Smooth muscle cell (in vitro differentiated cells): Measurements from ENCODE around the gene VCAN. TPM values are rescaled to one million over a fixed set of nuclear protein-coding genes. Genes with fewer than 3 reads are reported as not detected.
A peak's percentile ranks its signal among the peaks of the same experiment; 100 is the strongest.

Experiments used
- DNase-seq: peaks from one replicate; lab custom pipeline; 2025; ENCODE audit not compliant: unreplicated experiment; lab: John Stamatoyannopoulos, UW
- H2AFZ ChIP-seq: fragments of 200-600 bp; sonication (generic); 2 replicates; pipeline ENCODE4 v1.6.0; 2016; ENCODE audit warnings: antibody characterized with exemption, low read depth, mild to moderate bottlenecking
- H3F3A ChIP-seq: fragments of 200-600 bp; sonication (generic); 2 replicates; pipeline ENCODE4 v1.6.0; 2017; ENCODE audit warnings: antibody characterized with exemption, low read depth
- H3K27ac ChIP-seq: fragments of 200-600 bp; sonication (generic); 2 replicates; pipeline ENCODE4 v1.5.1; 2016; ENCODE audit warnings: low read depth, mild to moderate bottlenecking
- H3K27me3 ChIP-seq: fragments of 200-600 bp; sonication (generic); 2 replicates; pipeline ENCODE4 v1.6.1; 2016; ENCODE audit warnings: low read depth, mild to moderate bottlenecking
- H3K36me3 ChIP-seq: fragments of 200-600 bp; sonication (generic); 2 replicates; pipeline ENCODE4 v1.5.1; 2016; ENCODE audit warnings: low read depth
- H3K4me1 ChIP-seq: fragments of 200-600 bp; sonication (generic); 2 replicates; pipeline ENCODE4 v1.5.1; 2016; ENCODE audit warnings: low read depth
- H3K4me2 ChIP-seq: fragments of 200-600 bp; sonication (generic); 2 replicates; pipeline ENCODE4 v1.6.0; 2016; ENCODE audit warnings: mild to moderate bottlenecking
- H3K4me3 ChIP-seq: fragments of 200-600 bp; sonication (generic); 2 replicates; pipeline ENCODE4 v1.5.1; 2016; ENCODE audit warnings: mild to moderate bottlenecking
- H3K79me2 ChIP-seq: fragments of 200-600 bp; sonication (generic); 2 replicates; pipeline ENCODE4 v1.6.0; 2016; ENCODE audit warnings: low read depth, mild to moderate bottlenecking
- H3K9ac ChIP-seq: fragments of 200-600 bp; sonication (generic); 2 replicates; pipeline ENCODE4 v1.6.0; 2016; ENCODE audit warnings: low read depth
- H3K9me3 ChIP-seq: fragments of 200-600 bp; sonication (generic); replicated peaks from 2 replicates; pipeline ENCODE4 v1.5.1; 2016; ENCODE audit warnings: low read depth
- H4K20me1 ChIP-seq: fragments of 200-600 bp; sonication (generic); 2 replicates; pipeline ENCODE4 v1.6.0; 2016; ENCODE audit warnings: low read depth
- CTCF ChIP-seq: fragments of 200-600 bp; sonication (generic); IDR thresholded peaks from 2 replicates; pipeline ENCODE4 v1.5.1; 2017; ENCODE audit warnings: borderline replicate concordance, mild to moderate bottlenecking, antibody characterized with exemption; ENCODE audit not compliant: insufficient read depth, poor library complexity, severe bottlenecking
- WGBS: methylation state at CpG from one replicate; pipeline ENCODE4 v1.1.7; 2016; ENCODE audit warnings: low lambda C conversion rate; 5-methylcytosine and 5-hydroxymethylcytosine counted together
- polyA plus RNA-seq: library from polyadenylated mRNA; unstranded; fragments of >200 nt; fragmentation: Nextera tagmentation; extraction: Ambion mirVana; gene quantifications from 2 replicates; pipeline ENCODE4 v1.2.1, GENCODE V29; 2016
- total RNA-seq: library from RNA; depleted of rRNA; stranded (reverse); fragments of >200 nt; gene quantifications from 2 replicates; pipeline ENCODE4 v1.2.3, GENCODE V29; 2014

The VCAN gene
- total and polyA plus RNA-seq, 2 experiments from 2014 or later: 702 to 2,724 TPM

GRCh38 chr5:83444445-83444844, 27.1 kb upstream of the VCAN start:
- TF ChIP-seq CTCF: no peak

GRCh38 chr5:83446253-83446947, 25.1 kb upstream of the VCAN start:
- H3K9me3 ChIP-seq: no peaks in the 10 kb centered on the region
- WGBS: 26% methylated on average over 4 of the region's 4 CpGs
- H3F3A ChIP-seq: peaks cover 12% of the 10 kb centered on the region
- H3K27ac ChIP-seq: peak overlapping the region; percentile 80
- DNase-seq: no peak
- H3K4me1 ChIP-seq: peaks cover 13% of the 10 kb centered on the region
- H3K4me2 ChIP-seq: peak overlapping the region; percentile 85
- H2AFZ ChIP-seq: peak overlapping the region; percentile 80
- H3K9ac ChIP-seq: peak overlapping the region; percentile 1
- no peaks in the 10 kb centered on the region for H3K27me3 ChIP-seq
- H3K4me3 ChIP-seq: peak overlapping the region; percentile 29
- TF ChIP-seq CTCF: no peak
- H3K79me2 ChIP-seq: peaks cover 7% of the 10 kb centered on the region
- no peaks in the 10 kb centered on the region for H3K36me3 ChIP-seq
- no peaks in the 10 kb centered on the region for H4K20me1 ChIP-seq

More at GRCh38 chr5:83444445-83444844, 27.1 kb upstream of the VCAN start:
- no peak overlapping the region for H3K4me2 ChIP-seq
- WGBS: 49% methylated on average over 2 of the region's 2 CpGs
- peaks cover 9% of the 10 kb centered on the region for H3K4me1 ChIP-seq
- no peak for DNase-seq
- H3F3A ChIP-seq: peaks cover 12% of the 10 kb centered on the region
- H3K9me3 ChIP-seq: no peaks in the 10 kb centered on the region
- no peaks in the 10 kb centered on the region for H3K27me3 ChIP-seq
- H2AFZ ChIP-seq: peak overlapping the region; percentile 80
- no peak overlapping the region for H3K4me3 ChIP-seq
- peak overlapping the region; percentile 80 for H3K27ac ChIP-seq
- H3K79me2 ChIP-seq: peaks cover 5% of the 10 kb centered on the region
- H3K36me3 ChIP-seq: no peaks in the 10 kb centered on the region
- no peaks in the 10 kb centered on the region for H4K20me1 ChIP-seq
- no peak overlapping the region for H3K9ac ChIP-seq

GRCh38 chr5:83447533-83447932, 24.0 kb upstream of the VCAN start:
- no peak overlapping the region for H3K9ac ChIP-seq
- 82% methylated on average over 1 of the region's 1 CpG for WGBS

More at GRCh38 chr5:83447533-83447932, 24.0 kb upstream of the VCAN start:
- no peak for TF ChIP-seq CTCF
- H3K9me3 ChIP-seq: no peaks in the 10 kb centered on the region
- peaks cover 7% of the 10 kb centered on the region for H3K79me2 ChIP-seq
- peak overlapping the region; percentile 39 for H2AFZ ChIP-seq
- peak overlapping the region; percentile 85 for H3K4me2 ChIP-seq
- no peaks in the 10 kb centered on the region for H3K27me3 ChIP-seq
- no peaks in the 10 kb centered on the region for H4K20me1 ChIP-seq
- no peak overlapping the region for H3K4me3 ChIP-seq
- H3K4me1 ChIP-seq: peaks cover 13% of the 10 kb centered on the region
- no peak for DNase-seq
- H3K36me3 ChIP-seq: no peaks in the 10 kb centered on the region
- H3F3A ChIP-seq: peaks cover 12% of the 10 kb centered on the region
- peak overlapping the region; percentile 80 for H3K27ac ChIP-seq
